ENCODE measurements around the gene SH3TC1. TPM values are rescaled to one million over a fixed set of nuclear protein-coding genes. Genes with fewer than 3 reads are reported as not detected.
A peak's percentile ranks its signal among the peaks of the same experiment; 100 is the strongest.

The SH3TC1 gene
- total RNA-seq, 1 donor from 2014 or later, result 8.7 TPM

DNA sequence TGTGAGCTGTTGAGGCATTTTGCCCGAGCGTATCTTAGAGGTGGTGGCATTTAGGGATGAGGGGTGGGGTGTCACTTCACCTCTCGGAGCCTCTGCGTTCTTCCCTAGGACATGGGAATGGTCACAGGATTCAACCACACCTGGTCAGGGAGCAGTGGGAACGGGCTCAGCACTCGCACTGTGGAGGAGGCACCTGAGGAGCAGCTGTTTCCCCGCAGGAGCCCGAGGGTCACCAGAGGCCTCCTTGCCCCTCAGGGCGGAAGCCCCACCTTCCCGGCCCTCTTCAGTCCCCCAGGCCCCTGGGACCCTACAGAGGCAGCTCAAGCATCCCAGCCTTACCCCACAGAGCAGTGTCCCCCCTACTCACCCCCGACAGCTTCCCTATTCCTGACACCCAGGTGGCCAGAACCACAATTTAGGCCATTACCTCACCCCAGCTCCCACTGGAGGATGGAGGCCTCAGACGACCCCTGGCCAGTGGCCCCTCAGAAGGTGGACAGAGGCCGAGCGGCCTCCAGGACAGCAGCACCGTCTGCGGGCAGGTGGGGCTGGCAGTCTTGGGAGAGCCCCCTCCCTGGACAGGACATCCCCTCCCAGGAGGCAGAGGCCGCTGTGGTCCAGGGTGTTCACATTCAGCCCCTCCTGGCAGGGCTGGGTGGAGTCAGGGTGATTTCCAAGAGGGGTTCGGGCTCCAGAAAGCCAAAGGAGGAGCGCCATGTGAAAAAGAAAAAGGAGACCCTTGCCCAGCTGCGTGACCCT lies 66.3 kb downstream of the SH3TC1 start:
- intact Hi-C loops (cut with micrococcal nuclease), result no loop called here
- ATAC-seq (no peak), DNase-seq (no peak)

DNA sequence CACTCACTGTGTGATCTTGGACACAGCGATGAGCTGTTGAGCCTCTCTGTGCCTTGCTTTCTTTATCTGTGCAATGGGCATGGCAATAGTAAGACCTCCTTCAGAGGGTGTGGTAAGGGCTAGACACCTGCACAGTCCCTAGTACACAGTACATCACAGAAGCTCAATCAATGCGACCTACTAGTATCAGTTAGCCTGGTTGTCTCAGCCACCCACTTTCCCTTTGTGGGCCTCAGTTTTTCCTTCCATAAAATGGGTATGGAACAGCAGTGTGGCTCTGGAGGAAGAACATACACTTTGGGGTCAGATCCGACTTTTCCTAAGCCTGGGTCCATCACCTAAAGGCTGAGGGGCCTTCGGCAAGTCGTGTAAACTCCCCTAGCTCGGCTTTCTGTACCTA lies 67.0 kb downstream of the SH3TC1 start:
- DNase-seq, result no peak
- intact Hi-C loops (cut with micrococcal nuclease), result no loop called here
- no peak for ATAC-seq

DNA sequence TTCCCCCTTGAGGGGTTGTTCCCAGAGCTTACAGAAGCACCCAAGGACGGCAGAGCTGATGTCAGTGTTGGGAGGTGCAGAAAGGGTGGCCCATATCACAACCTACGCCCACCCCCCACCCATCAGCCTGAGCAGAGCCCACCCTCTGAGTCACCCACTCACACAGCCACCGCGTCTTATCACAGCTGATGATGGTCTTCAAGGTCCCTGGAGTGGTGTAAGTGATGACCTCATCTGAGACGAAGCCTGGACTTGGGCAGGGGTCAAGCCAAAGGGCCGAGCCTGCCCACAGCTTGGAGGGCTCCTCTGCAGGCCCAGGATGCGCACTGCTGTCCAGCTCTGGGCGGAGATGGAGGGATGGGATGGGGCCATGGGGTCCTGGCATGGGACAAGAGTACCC lies 67.4 kb downstream of the SH3TC1 start:
- intact Hi-C loops (cut with micrococcal nuclease), result no loop called here
- DNase-seq, result no peak
- no peak for ATAC-seq

DNA sequence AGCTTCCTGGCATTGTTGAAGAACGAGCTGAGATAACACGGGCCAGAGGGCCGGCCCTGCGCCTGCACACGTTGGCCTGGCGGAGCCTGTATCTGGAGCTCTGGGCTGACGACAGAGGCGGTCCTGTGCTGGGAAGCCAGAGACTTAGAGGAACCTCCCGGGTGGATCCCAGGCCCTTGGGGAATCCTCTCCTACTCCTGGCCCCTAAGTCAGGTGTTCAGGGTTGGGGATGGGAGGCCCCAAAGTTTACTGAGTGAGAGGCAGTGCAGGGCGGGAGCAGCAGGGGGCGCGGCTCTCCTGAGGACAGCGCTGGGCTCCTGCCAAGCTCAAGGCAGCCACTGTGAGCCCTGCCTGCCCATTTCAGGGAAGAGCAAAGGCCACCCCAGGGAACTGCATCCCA lies 68.0 kb downstream of the SH3TC1 start:
- DNase-seq, result peak; percentile 93
- intact Hi-C loops (cut with micrococcal nuclease), result no loop called here
- peak; percentile 63 for ATAC-seq

DNA sequence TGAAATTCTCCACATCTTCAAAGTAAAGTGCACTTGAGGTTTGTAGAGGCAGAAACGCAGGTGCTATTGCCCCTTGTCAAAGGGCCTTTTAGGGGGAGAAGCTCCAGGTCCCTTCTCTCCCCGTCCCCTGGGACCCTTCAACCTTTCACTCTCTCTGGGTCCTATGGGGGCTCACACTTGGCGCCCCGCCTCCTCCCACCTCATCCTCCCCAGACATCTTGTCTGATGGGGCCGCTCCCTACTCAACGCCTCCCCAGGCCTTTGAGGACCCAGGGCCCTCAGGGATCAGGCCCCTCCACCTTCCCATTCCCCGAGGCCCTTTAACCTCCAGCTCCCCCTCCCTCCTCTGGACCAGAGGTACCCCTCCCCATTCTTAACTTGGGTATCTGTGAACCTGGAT lies 69.1 kb downstream of the SH3TC1 start:
- intact Hi-C loops (cut with micrococcal nuclease), result no loop called here
- no peak for DNase-seq
- ATAC-seq, result no peak

DNA sequence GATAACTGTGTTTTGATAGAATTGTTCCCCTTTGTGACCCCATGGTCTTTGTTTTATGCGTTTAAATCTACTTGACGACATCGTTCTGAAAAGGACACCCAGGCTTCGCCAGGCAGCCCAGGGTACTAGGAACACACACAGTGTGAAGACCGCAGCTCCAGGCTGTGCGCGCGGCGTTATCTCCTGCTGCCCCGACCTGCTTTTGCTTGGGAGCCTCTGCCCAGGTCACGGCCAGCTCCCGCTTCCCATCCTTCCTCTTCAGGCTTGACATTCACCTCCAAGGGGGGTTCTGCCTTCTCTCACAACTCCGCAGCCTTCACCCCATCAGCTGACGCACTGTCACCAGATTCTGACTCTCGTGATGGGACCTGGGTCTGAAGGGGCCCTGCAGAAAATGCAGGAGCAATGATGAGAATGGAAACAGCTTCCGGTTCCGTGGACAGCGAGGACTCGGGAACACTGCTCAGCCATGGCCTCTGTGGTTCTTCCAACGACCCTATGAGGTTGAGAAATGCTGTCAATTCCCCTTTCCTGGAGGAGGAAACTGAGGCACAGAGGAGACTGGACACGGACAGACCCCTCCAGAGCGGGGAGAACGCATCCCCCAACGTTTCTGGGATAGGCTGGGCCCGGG lies 69.9 kb downstream of the SH3TC1 start:
- ATAC-seq, result no peak
- intact Hi-C loops (cut with micrococcal nuclease), result no loop called here
- DNase-seq, result no peak

DNA sequence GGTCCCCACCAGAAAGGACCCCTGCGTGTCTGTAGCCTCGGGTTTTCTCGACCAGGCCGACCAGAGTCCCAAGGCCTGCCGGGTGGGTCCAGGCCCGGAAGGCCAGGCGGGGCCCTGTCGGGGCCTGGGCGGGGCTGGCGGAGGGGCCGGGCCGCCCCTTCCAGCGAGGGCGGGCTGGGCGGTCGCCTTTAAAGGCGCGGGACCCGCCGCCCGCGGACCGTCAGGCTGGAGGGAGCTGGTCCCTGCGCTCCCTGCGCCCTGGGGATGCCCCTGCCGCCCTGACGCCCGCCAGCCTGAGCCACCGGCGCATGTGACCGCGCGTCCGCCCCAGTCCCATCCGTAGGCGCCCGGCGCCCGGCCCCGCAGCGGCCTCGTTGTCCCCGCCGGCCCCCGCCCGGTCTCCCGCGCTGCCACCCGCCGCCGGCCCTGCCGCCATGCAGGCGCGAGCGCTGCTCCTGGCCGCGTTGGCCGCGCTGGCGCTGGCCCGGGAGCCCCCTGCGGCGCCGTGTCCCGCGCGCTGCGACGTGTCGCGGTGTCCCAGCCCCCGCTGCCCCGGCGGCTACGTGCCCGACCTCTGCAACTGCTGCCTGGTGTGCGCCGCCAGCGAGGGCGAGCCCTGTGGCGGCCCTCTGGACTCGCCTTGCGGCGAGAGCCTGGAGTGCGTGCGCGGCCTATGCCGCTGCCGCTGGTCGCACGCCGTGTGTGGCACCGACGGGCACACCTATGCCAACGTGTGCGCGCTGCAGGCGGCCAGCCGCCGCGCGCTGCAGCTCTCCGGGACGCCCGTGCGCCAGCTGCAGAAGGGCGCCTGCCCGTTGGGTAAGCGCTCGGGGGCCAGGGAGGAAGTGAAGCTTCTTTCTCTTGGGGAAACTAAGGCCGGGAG lies 70.7 kb downstream of the SH3TC1 start, which contains the start of gene HTRA3:
Gene HTRA3 (plus strand): TSS at position 220 of the 883 bp plus-strand sequence. CDS start 215 bp downstream, at position 435.
- ATAC-seq, result peak; percentile 78
- intact Hi-C loops (cut with micrococcal nuclease), result loop anchor here (10.0 kb wide), 1 partner anchor 135 kb away; no protein-coding TSS in a partner anchor
- peak; percentile 88 for DNase-seq

DNA sequence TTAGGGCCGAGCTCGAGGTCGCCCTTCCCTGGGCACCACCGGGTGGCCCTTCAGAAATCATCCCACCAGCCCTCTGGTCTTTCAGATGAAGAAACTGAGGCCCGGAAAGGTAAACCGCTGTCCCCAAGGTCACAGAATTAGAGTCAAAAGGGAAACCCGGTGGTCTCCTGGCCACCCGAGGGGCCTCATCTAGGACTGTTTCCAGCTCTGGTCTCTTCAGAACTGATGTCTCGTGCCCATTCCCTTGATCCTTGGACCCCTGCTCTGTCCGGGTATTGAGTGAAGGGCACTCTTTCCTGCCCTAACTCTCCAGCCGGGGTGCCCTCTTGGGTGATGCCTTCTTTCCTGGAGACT lies 71.3 kb downstream of the SH3TC1 start:
- no peak for ATAC-seq
- no peak for DNase-seq
- intact Hi-C loops (cut with micrococcal nuclease), result loop anchor here (10.0 kb wide), 1 partner anchor 134 kb away; no protein-coding TSS in a partner anchor

DNA sequence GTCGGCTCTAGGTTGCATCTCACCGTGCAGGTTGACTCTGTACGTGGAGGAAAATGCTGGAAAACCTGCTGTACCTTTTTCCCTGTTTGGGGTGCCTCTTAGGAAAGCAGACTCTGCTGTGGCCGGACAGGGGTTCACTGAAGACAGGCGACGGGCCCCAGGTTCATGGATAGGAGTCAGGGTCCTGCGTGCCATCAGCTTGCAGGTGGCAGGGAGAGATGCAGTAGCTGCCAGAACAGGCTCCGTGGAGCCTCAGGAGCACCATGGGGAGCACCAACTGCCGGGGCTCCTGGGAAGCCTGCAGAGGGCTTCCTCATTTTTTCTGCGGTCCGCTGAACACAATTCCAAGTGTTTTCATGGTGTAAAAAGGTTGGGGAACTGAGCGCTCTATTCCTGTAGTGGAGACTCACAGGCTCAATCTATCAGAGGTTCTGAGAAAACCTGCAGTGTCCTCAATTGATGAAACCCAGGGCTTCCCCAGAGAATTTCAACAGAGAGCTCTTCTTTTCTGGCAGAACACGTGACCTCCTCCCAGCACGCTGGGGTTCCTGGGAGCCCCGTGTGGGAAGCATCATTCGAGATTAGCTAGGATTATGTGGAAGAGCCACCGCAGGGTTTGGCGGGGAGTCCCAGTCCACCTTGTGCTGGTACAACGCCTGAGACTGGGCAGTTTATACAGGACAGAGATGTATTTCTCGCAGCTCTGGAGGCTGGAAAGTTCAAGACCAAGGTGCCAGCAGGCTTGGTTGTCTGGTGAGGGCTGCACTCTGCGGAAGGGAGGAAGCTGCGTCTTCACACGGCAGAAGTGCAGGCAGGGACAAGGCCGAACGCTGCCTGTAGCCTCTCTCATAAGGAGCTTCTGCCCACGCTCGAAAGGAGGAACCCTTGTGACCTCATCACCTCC lies 72.1 kb downstream of the SH3TC1 start:
- intact Hi-C loops (cut with micrococcal nuclease), result loop anchor here (10.0 kb wide), 1 partner anchor 134 kb away; no protein-coding TSS in a partner anchor
- peak; percentile 39 for DNase-seq
- ATAC-seq, result no peak

DNA sequence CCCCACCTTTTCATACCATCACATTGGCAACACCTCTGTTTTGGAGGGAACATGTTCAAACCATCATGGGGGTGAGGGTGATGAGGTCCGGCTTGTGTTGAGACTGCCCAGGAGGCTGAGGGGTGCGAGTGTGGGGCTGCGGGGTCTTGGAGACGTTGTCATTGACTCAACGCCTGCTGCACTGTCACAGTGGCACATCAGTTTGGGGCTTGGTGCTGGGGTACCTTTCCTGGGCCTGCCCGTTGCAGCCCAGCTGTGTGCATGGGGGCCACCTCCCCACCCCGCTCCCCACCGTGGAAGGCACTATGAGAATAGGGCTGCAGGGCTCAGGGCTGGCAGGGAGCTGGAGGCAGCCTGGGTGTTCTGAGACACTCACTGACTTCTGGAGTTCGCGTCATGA lies 72.7 kb downstream of the SH3TC1 start:
- intact Hi-C loops (cut with micrococcal nuclease), result loop anchor here (10.0 kb wide), 1 partner anchor 133 kb away; no protein-coding TSS in a partner anchor
- ATAC-seq, result no peak
- DNase-seq, result peak; percentile 27

DNA sequence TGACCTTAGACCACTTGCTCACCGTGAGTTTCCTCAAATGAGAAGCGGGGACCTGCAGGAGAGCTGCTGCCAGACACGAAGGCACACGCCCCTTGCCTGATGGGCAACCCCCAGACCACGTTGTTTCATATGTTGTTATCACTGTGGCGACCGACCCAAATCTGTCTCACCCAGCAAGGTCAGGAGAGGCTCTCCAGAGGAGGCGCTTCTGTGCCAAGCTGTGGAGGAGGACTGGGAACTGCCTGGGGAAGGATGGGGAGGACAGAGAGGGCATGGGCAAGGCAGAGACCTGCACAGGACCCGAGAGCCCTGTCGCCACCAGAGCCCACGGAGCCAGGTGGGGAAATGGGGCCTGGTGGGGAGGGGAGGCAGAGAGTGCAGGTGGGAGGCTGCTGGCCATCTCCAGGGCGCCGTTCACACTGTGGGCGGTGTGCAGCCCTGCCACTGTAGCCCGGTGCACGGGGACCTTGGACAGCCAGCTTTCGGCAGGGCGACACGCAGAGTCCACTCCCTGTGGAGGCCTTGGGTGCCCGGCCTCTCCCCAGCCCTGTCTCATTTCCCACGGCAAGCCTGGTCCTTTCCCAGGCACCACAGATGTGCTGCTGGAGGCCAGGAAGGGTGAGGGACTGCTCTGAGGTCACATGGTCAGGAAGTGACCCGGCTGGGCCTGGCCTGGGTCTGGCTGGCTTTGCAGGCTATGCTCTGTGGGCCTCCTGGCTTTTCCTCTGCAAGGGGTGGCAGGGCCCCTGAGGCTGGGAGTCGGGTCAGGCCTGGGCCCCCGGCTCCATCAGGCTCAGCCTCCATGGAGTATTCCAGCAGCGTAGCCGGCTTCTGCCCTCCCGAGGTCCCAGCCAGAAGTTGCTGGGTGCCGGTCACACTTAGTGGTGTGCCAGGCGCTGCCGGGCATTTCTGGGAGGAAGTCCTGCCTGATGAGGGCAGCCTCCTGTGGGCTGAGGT lies 73.7 kb downstream of the SH3TC1 start:
- DNase-seq, result peak; percentile 69
- intact Hi-C loops (cut with micrococcal nuclease), result loop anchor here (10.0 kb wide), 1 partner anchor 132 kb away; no protein-coding TSS in a partner anchor
- peak; percentile 26 for ATAC-seq

DNA sequence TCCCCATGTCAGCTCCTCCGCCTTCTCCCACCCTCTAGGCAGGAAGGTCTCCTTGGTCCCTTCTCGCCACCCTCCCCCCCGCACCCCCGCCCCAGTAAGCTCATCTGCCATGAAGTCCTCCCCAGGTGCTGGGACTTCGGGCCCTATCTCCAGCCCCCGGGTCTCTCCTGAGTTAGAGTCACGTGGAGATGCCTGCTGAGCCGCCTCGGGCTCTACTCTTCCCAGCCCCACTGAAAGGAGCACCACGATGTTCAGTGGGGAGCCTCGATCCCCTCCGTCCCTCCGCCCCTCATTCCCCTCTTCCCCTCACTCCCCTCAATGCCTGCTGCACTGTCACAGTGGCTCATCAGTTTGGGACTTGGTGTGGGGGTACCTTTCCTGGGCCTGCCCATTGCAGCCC lies 74.4 kb downstream of the SH3TC1 start:
- intact Hi-C loops (cut with micrococcal nuclease), result loop anchor here (10.0 kb wide), 1 partner anchor 131 kb away; no protein-coding TSS in a partner anchor
- DNase-seq (peak; percentile 28), ATAC-seq (no peak)

DNA sequence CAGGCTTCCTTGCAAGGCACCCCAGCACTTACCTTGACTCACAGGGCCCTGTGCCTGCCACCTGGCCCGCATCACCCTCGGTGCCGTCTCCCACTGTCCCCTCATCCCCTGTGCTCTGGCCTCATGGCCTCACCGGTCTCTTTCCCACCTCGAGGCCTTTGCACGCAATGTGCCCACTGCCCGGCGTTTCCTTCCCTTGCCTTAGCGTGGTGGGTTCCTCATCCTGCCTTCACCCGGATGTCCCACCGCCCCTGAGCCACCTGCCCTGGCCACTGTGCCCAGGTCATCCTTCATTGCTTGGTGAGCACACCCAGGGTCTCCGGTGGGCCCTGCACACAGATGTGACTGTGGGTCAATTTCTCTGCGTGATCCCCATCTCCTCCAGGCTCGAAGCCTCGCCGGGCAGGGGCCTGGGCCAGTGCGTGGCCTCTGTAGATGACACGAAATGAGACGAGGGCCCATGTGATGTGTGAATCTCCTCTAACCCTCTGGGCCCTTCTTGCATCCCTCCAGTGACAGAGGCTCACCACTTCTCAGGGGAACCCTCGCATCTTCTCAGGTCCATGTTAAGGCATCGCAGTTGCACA lies 75.1 kb downstream of the SH3TC1 start:
- intact Hi-C loops (cut with micrococcal nuclease), result loop anchor here (10.0 kb wide), 1 partner anchor 131 kb away; no protein-coding TSS in a partner anchor

DNA sequence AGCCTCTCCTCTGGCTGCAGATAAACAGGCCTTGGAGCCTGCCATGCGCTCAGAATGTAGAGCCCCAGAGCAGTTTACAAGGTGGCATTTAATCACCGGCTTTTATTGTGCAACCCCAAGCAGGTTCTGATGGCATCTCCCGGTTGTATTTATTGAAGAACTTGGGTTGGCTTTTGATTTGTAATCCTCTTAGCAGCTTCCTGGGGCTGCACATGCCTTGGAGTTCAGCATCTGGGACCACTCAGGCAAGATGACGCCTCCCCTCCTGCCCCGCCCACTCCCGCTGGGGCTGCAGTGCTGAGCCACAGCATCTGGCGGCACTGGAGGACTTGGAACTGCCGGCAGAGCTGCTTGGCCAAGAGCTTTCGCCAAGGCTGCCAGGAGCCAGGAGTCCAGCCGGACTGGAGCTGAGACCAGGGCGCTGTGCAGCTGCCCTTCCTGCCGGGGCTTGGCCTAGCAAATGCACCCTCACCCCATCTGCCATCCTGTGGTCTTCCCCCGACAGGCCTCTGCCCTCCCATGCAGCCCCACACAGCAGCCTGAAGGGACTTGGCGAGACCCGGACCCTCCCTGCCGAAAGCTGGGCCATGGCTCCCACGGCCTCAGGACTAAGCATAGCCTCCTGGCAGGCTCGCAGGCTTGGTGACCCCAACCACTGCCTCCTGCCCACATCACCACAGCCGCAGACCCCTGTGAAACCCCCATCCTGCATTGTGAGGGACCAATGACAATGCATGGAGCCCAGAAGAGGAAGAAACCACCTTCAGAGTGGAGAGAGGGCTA lies 75.9 kb downstream of the SH3TC1 start:
- intact Hi-C loops (cut with micrococcal nuclease), result loop anchor here (10.0 kb wide), 1 partner anchor 130 kb away; no protein-coding TSS in a partner anchor
- ATAC-seq, result peak; percentile 76
- peak; percentile 94 for DNase-seq

More for the DNA sequence above, 75.1 kb downstream of the SH3TC1 start:
- ATAC-seq, result no peak
- DNase-seq, result peak; percentile 28

DNA sequence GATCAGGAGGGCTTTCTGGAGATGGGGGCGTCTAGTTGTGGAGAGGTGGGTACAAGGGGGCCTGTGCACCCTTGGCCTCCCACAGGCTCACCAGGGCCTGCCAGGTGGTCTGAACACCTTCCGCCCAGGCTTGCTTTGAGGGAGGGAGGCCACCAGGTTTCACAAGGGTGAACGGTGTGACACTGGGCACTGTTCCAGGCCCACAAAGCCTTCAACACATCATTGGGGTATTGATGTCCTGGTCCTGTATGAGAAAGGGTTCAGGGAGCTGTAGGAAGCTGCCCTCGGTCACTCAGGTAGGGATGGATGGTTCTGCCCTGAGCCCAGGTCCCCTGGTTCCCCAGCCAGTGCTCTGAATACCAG lies 76.4 kb downstream of the SH3TC1 start:
- DNase-seq (peak; percentile 27), ATAC-seq (no peak)
- intact Hi-C loops (cut with micrococcal nuclease), result loop anchor here (10.0 kb wide), 1 partner anchor 129 kb away; no protein-coding TSS in a partner anchor
